Skeletal muscle tissue (tissue), 4 donors: ENCODE measurements around the gene MYH6. TPM values are rescaled to one million over a fixed set of nuclear protein-coding genes. Genes with fewer than 3 reads are reported as not detected.
A peak's percentile ranks its signal among the peaks of the same experiment; 100 is the strongest.

Experiments used
- H3K27ac ChIP-seq: one replicate; pipeline ENCODE4 v1.7.0; 2013; ENCODE audit warnings: mild to moderate bottlenecking, low read depth, low read length, inconsistent platforms
- H3K27me3 ChIP-seq, 3 donors: one replicate each; pipeline ENCODE4 v1.7.0; 2013; ENCODE audit warnings: low read length in 3 of 3; ENCODE audit not compliant: control insufficient read depth in 3 of 3, insufficient read depth in 3 of 3
- H3K36me3 ChIP-seq, 3 donors: one replicate each; pipeline ENCODE4 v1.7.0; 2013; ENCODE audit warnings: low read length in 3 of 3; ENCODE audit not compliant: control insufficient read depth in 3 of 3, insufficient read depth in 3 of 3
- H3K4me1 ChIP-seq, 3 donors: one replicate each; pipeline ENCODE4 v1.7.0; 2013; ENCODE audit warnings: low read length in 3 of 3, mild to moderate bottlenecking in 3 of 3; ENCODE audit not compliant: control insufficient read depth in 3 of 3, insufficient read depth in 3 of 3
- H3K4me3 ChIP-seq, 3 donors: one replicate each; pipeline ENCODE4 v1.7.0; 2013; ENCODE audit warnings: low read length in 3 of 3
- H3K9ac ChIP-seq, 3 donors: one replicate each; pipeline ENCODE4 v1.7.0; 2013; ENCODE audit warnings: low read length in 3 of 3, mild to moderate bottlenecking in 3 of 3, moderate library complexity in 2 of 3, low read depth in 1 of 3
- H3K9me3 ChIP-seq, 3 donors: one replicate each; pipeline ENCODE4 v1.7.0; 2013; ENCODE audit warnings: low read length in 3 of 3; ENCODE audit not compliant: control insufficient read depth in 3 of 3
- total RNA-seq: library from RNA; depleted of rRNA; stranded (reverse); fragments of >200 nt; gene quantifications from one replicate; pipeline ENCODE4 v1.2.3, GENCODE V29; 2014
- donor health status: Osteomylitis.

The MYH6 gene
- total RNA-seq, 1 donor from 2014 or later: 2.1 TPM

GRCh38 chr14:23381871-23382270, 26.2 kb downstream of the MYH6 start:
- peaks cover 0 to 9% (median 0%) of the 10 kb centered on the region in 3 donors for H3K27me3 ChIP-seq
- no peak overlapping the region for H3K9ac ChIP-seq
- H3K4me1 ChIP-seq: no peaks in the 10 kb centered on the region
- no peak overlapping the region for H3K27ac ChIP-seq
- H3K36me3 ChIP-seq: peaks cover 3 to 58% (median 25%) of the 10 kb centered on the region in 3 donors
- no peaks in the 10 kb centered on the region for H3K9me3 ChIP-seq
- no peak overlapping the region for H3K4me3 ChIP-seq

GRCh38 chr14:23380976-23381375, 27.1 kb downstream of the MYH6 start:
- H3K27me3 ChIP-seq: peaks cover 0 to 9% (median 0%) of the 10 kb centered on the region in 3 donors
- no peaks in the 10 kb centered on the region for H3K4me1 ChIP-seq
- no peaks in the 10 kb centered on the region for H3K9me3 ChIP-seq
- H3K36me3 ChIP-seq: peaks cover 3 to 54% (median 22%) of the 10 kb centered on the region in 3 donors
- H3K27ac ChIP-seq: no peak overlapping the region
- no peak overlapping the region for H3K9ac ChIP-seq
- H3K4me3 ChIP-seq: no peak overlapping the region

- no peaks in the 10 kb centered on the region for H3K9me3 ChIP-seq
- H3K27ac ChIP-seq: no peak overlapping the region
- H3K36me3 ChIP-seq: peaks cover 3 to 48% (median 18%) of the 10 kb centered on the region in 3 donors
- no peak overlapping the region for H3K4me3 ChIP-seq
- no peaks in the 10 kb centered on the region for H3K4me1 ChIP-seq
- no peak overlapping the region for H3K9ac ChIP-seq
- H3K27me3 ChIP-seq: peaks cover 0 to 9% (median 0%) of the 10 kb centered on the region in 3 donors
Measured at GRCh38 chr14:23380197-23380914, 27.7 kb downstream of the MYH6 start.

GRCh38 chr14:23379366-23380196, 28.5 kb downstream of the MYH6 start:
- Histone ChIP-seq H3K9ac (no peak overlapping the region), H3K36me3 (peaks cover 3 to 40% (median 12%) of the 10 kb centered on the region in 3 donors), H3K27me3 (peaks cover 0 to 9% (median 0%) of the 10 kb centered on the region in 3 donors), H3K4me1 (no peaks in the 10 kb centered on the region), H3K9me3 (no peaks in the 10 kb centered on the region), H3K4me3 (no peak overlapping the region), H3K27ac (no peak overlapping the region)

GRCh38 chr14:23378612-23379220, 29.4 kb downstream of the MYH6 start:
- Histone ChIP-seq H3K9ac (no peak overlapping the region), H3K9me3 (no peaks in the 10 kb centered on the region), H3K36me3 (peaks cover 3 to 34% (median 11%) of the 10 kb centered on the region in 3 donors), H3K27ac (no peak overlapping the region), H3K4me3 (no peak overlapping the region), H3K27me3 (peaks cover 0 to 9% (median 0%) of the 10 kb centered on the region in 3 donors), H3K4me1 (no peaks in the 10 kb centered on the region)

GRCh38 chr14:23377573-23378563, 30.2 kb downstream of the MYH6 start:
- Histone ChIP-seq H3K9ac (peak overlapping the region in 1 of 3 donors; percentile 21), H3K27ac (no peak overlapping the region), H3K36me3 (peaks cover 3 to 26% (median 8%) of the 10 kb centered on the region in 3 donors), H3K27me3 (peaks cover 0 to 9% (median 0%) of the 10 kb centered on the region in 3 donors), H3K9me3 (no peaks in the 10 kb centered on the region), H3K4me3 (no peak overlapping the region), H3K4me1 (no peaks in the 10 kb centered on the region)

GRCh38 chr14:23377198-23377550, 30.9 kb downstream of the MYH6 start:
- peaks cover 0 to 9% (median 0%) of the 10 kb centered on the region in 3 donors for H3K27me3 ChIP-seq
- H3K27ac ChIP-seq: no peak overlapping the region
- no peaks in the 10 kb centered on the region for H3K9me3 ChIP-seq
- no peaks in the 10 kb centered on the region for H3K4me1 ChIP-seq
- H3K4me3 ChIP-seq: no peak overlapping the region
- H3K9ac ChIP-seq: peak overlapping the region in 1 of 3 donors; percentile 21
- peaks cover under 1 to 19% (median 3%) of the 10 kb centered on the region in 3 donors for H3K36me3 ChIP-seq

- H3K9ac ChIP-seq: peak within 1 kb of the TSS in 1 of 3 donors; percentile 21
- H3K36me3 ChIP-seq: peaks cover 0 to 14% (median 3%) of the 10 kb centered on the region in 3 donors
- H3K27me3 ChIP-seq: peaks cover 0 to 9% (median 0%) of the 10 kb centered on the region in 3 donors
- no peak within 1 kb of the TSS for H3K27ac ChIP-seq
- H3K4me1 ChIP-seq: no peaks in the 10 kb centered on the region
- H3K4me3 ChIP-seq: peak within 1 kb of the TSS in 1 of 3 donors; percentile 45
- H3K9me3 ChIP-seq: no peaks in the 10 kb centered on the region
Measured at GRCh38 chr14:23376482-23377197, 31.4 kb downstream of the MYH6 start, which contains the start of gene CMTM5. TSS of gene CMTM5 (plus strand) at chr14:23377046. CDS start at chr14:23377252, 206 bp downstream.
